ENCODE results near the gene METTL25.

GRCh38 chr12:82434392-82434911 is 76.1 kb downstream of the METTL25 start:
- no peak for TF ChIP-seq CTCF (conservative IDR thresholded peaks at IDR 0.05; ENCODE audit: low read depth, low read length)
- TF ChIP-seq EZH2 (IDR thresholded peaks at IDR 0.05; ENCODE audit: low read length, unreplicated experiment), result no peak
- no peak for TF ChIP-seq EZH2phosphoT487 (IDR thresholded peaks at IDR 0.05; ENCODE audit: borderline replicate concordance, low read length)
